ENCODE results near the gene SP2. TPM values are rescaled to one million over a fixed set of nuclear protein-coding genes. Genes with fewer than 3 reads are reported as not detected.
A peak's percentile ranks its signal among the peaks of the same experiment; 100 is the strongest.

The SP2 gene
- total RNA-seq, 2 experiments from 2014 or later: 28.1 to 28.2 TPM

DNA sequence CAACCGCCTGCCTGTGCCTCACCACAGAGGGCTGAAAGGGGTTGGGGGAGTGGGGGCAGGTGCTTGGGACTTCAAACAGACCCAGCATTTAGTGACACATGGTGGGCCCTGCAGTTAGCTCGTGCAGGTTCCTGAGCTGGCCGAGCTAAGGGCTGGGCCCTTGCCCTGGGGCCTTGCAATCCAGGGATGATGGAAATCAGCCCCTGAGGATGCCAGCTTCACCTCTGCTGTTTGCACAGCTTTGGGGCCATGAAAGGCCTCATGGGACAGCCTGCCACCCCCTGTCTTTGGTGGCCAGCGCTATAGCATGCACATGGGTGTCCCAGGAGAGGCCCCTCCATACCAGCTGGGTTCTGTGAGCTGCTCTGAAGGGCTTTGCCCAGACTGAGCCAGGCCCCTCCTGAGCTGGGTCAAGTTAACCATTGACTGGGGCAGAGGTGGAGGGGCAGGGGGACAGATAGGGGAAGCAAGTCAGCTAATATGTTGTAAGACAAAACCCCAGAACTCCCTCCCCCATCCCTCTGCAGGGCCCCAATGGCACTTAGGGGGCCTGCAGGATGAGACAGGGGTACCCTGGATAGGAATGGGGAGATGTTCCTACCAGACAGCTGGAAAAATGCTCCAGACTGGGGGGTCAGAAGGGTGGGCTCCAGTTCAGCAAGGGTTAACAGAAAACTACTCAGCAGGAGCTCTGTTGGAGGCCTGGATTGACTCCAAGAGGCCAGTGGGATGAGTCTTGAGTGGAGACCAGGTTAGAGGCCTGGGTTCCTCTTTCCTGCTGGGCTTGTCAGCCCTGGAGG is 61.0 kb downstream of the SP2 start:
- H3K4me1 Mint-ChIP-seq: no peaks in the 10 kb centered on the region
- no peaks in the 10 kb centered on the region for H3K36me3 Mint-ChIP-seq
- DNase-seq (no peak), ATAC-seq (ENCODE audit: low read depth) (no peak)
- POLR2A ChIA-PET: interaction anchor here (0.5 to 0.8 kb wide), 2 partner anchors 14 to 157 kb away, joined by 4 read pairs; partner anchors contain the start of gene CDK5RAP3
- H3K27me3 Mint-ChIP-seq: no peaks in the 10 kb centered on the region
- no peak overlapping the region for H3K27ac Mint-ChIP-seq
- no peak overlapping the region for H3K4me3 Mint-ChIP-seq
- H3K9me3 Mint-ChIP-seq: no peaks in the 10 kb centered on the region

- no peaks in the 10 kb centered on the region for H3K4me1 Mint-ChIP-seq
- no peaks in the 10 kb centered on the region for H3K27me3 Mint-ChIP-seq
- no peak within 1 kb of the TSS for H3K4me3 Mint-ChIP-seq
- ATAC-seq (ENCODE audit: low read depth) (no peak), DNase-seq (no peak)
- no peaks in the 10 kb centered on the region for H3K9me3 Mint-ChIP-seq
- POLR2A ChIA-PET: interaction anchor here (0.5 to 0.8 kb wide), 2 partner anchors 14 to 156 kb away, joined by 4 read pairs; partner anchors contain the start of gene CDK5RAP3
- H3K27ac Mint-ChIP-seq: peak within 1 kb of the TSS; percentile 24
- no peaks in the 10 kb centered on the region for H3K36me3 Mint-ChIP-seq
These were observed 61.8 kb downstream of the SP2 start, which contains the start of gene PRR15L for GRCh38 chr17:47957591-47958490. Gene PRR15L (minus strand): TSS chr17:47957883. CDS start chr17:47953234, 4,649 bp downstream.

GRCh38 chr17:47959825-47960655 is 64.0 kb downstream of the SP2 start:
- no peak for ATAC-seq (ENCODE audit: low read depth)
- POLR2A ChIA-PET: interaction anchor here (0.5 to 2.1 kb wide), 3 partner anchors 10 to 143 kb away, joined by 4 to 12 read pairs (median 6); partner anchors contain the start of gene CDK5RAP3
- Mint-ChIP-seq H3K4me1 (no peaks in the 10 kb centered on the region), H3K4me3 (no peak overlapping the region), H3K9me3 (no peaks in the 10 kb centered on the region), H3K36me3 (peaks cover 2% of the 10 kb centered on the region), H3K27ac (no peak overlapping the region), H3K27me3 (peaks cover 3% of the 10 kb centered on the region)
- no peak for DNase-seq

- H3K27me3 Mint-ChIP-seq: peaks cover 3% of the 10 kb centered on the region
- no peak overlapping the region for H3K27ac Mint-ChIP-seq
- H3K4me3 Mint-ChIP-seq: no peak overlapping the region
- ATAC-seq (ENCODE audit: low read depth) (no peak), DNase-seq (no peak)
- H3K4me1 Mint-ChIP-seq: peaks cover 1% of the 10 kb centered on the region
- POLR2A ChIA-PET: interaction anchor here (1.2 to 1.6 kb wide), 2 partner anchors 10 to 11 kb away, joined by 4 to 7 read pairs; partner anchors contain the start of gene CDK5RAP3
- H3K9me3 Mint-ChIP-seq: no peaks in the 10 kb centered on the region
- peaks cover 2% of the 10 kb centered on the region for H3K36me3 Mint-ChIP-seq
These were observed 65.4 kb downstream of the SP2 start for GRCh38 chr17:47961406-47961805.

DNA sequence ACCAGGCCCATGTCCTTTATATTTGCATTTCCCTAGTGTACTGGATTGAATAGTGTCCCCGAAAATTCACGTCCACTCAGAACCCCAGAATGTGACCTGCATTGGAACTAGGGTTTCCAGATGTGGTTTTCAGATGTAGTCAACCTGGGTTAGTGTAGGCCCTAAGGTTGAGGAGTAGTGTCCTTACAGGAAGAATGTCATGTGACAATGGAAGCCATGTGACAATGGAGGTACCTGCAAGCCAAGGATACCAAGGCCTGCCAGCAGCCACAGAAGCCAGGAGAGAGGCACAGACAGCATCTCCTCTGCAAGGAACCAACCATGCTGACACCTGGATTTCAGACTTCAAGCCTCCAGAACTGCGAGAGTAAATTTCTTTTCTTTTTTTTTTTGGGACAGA is 66.9 kb downstream of the SP2 start:
- ATAC-seq (ENCODE audit: low read depth) (no peak), DNase-seq (no peak)
- Mint-ChIP-seq H3K4me3 (no peak overlapping the region), H3K36me3 (peaks cover 2% of the 10 kb centered on the region), H3K9me3 (no peaks in the 10 kb centered on the region), H3K27ac (no peak overlapping the region), H3K27me3 (peaks cover 3% of the 10 kb centered on the region), H3K4me1 (peaks cover 1% of the 10 kb centered on the region)
- POLR2A ChIA-PET: no interaction called here

DNA sequence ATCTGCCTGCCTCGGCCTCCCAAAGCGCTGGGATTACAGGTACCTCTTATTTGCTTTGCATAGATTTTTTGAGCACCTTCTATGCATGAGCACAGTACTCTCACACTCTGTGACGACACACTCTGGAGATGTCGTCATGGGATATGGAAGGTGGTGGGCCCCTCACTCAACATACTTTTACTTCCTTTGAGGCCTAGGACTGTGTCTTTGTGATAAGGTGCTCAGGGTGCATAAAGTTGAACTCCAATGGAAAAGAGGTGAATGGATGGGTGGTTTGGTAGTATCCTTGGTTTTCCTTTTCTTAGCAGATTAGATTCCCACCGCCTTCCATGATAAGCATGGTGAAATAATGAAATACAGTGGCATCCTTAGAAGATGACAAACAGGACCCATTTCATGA is 68.8 kb downstream of the SP2 start:
- no peak overlapping the region for H3K27ac Mint-ChIP-seq
- H3K27me3 Mint-ChIP-seq: peaks cover 3% of the 10 kb centered on the region
- H3K4me3 Mint-ChIP-seq: no peak overlapping the region
- peaks cover 2% of the 10 kb centered on the region for H3K36me3 Mint-ChIP-seq
- ATAC-seq (ENCODE audit: low read depth) (no peak), DNase-seq (no peak)
- no peaks in the 10 kb centered on the region for H3K9me3 Mint-ChIP-seq
- POLR2A ChIA-PET: interaction anchor here (0.6 kb wide), 1 partner anchor 704 kb away, joined by 3 read pairs; no protein-coding TSS in a partner anchor
- H3K4me1 Mint-ChIP-seq: peaks cover 4% of the 10 kb centered on the region

DNA sequence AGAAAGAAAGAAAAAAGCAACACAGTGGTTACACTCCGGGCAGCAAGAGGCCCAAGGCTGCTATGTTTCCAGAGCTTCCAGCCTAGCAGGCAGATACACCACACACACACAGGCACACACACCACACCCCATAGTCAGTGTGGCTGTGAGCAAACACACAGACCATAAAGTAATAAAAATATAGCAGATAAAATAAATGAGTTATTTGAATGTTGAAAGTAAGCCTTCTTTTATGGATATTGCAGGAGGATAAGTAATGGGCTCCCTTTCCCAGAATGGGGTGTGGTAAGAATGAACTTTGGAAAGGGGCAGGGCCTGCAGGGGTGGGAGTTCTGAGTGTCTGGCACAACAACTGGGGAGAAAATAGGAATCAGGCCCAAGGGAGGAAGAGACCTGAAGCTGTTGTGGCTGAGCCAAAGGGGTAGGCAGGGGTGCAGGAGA is 70.1 kb downstream of the SP2 start:
- H3K36me3 Mint-ChIP-seq: peaks cover 2% of the 10 kb centered on the region
- no peak overlapping the region for H3K27ac Mint-ChIP-seq
- POLR2A ChIA-PET: interaction anchor here (0.7 kb wide), 1 partner anchor 32 kb away, joined by 5 read pairs; no protein-coding TSS in a partner anchor
- peaks cover 11% of the 10 kb centered on the region for H3K4me1 Mint-ChIP-seq
- H3K27me3 Mint-ChIP-seq: peaks cover 3% of the 10 kb centered on the region
- no peak overlapping the region for H3K4me3 Mint-ChIP-seq
- H3K9me3 Mint-ChIP-seq: no peaks in the 10 kb centered on the region
- ATAC-seq (ENCODE audit: low read depth): no peak
- no peak for DNase-seq

GRCh38 chr17:47967607-47968252 is 71.7 kb downstream of the SP2 start:
- H3K27me3 Mint-ChIP-seq: peaks cover 3% of the 10 kb centered on the region

GRCh38 chr17:47968836-47969235 is 72.8 kb downstream of the SP2 start:
- Mint-ChIP-seq H3K27ac (no peak overlapping the region), H3K9me3 (no peaks in the 10 kb centered on the region), H3K4me3 (no peak overlapping the region), H3K27me3 (peaks cover 3% of the 10 kb centered on the region), H3K4me1 (peaks cover 26% of the 10 kb centered on the region), H3K36me3 (peaks cover 2% of the 10 kb centered on the region)
- DNase-seq (no peak), ATAC-seq (ENCODE audit: low read depth) (no peak)
- POLR2A ChIA-PET: interaction anchor here (2.2 to 3.9 kb wide), 2 partner anchors 9 to 73 kb away, joined by 12 to 32 read pairs; partner anchors contain the start of gene SP2

More at GRCh38 chr17:47967607-47968252, 71.7 kb downstream of the SP2 start:
- Mint-ChIP-seq H3K27ac (no peak overlapping the region), H3K9me3 (no peaks in the 10 kb centered on the region), H3K4me3 (no peak overlapping the region), H3K36me3 (peaks cover 2% of the 10 kb centered on the region), H3K4me1 (peaks cover 20% of the 10 kb centered on the region)
- POLR2A ChIA-PET: interaction anchor here (0.5 kb wide), 1 partner anchor 669 kb away, joined by 3 read pairs; no protein-coding TSS in a partner anchor
- ATAC-seq (ENCODE audit: low read depth) (no peak), DNase-seq (no peak)

GRCh38 chr17:47969930-47970724 is 74.1 kb downstream of the SP2 start:
- Mint-ChIP-seq H3K27me3 (no peaks in the 10 kb centered on the region), H3K27ac (peak overlapping the region; percentile 64), H3K4me3 (peak overlapping the region; percentile 97), H3K4me1 (peaks cover 26% of the 10 kb centered on the region), H3K36me3 (peaks cover 3% of the 10 kb centered on the region), H3K9me3 (no peaks in the 10 kb centered on the region)
- ATAC-seq (ENCODE audit: low read depth) (no peak), DNase-seq (no peak)
- POLR2A ChIA-PET: interaction anchor here (0.6 to 4.2 kb wide), 18 partner anchors 8 to 1719 kb away, joined by 3 to 49 read pairs (median 6); partner anchors contain the start of genes NFE2L1, PNPO, SCRN2 and SP2

- peaks cover 28% of the 10 kb centered on the region for H3K4me1 Mint-ChIP-seq
- H3K27me3 Mint-ChIP-seq: no peaks in the 10 kb centered on the region
- H3K27ac Mint-ChIP-seq: peak within 1 kb of the TSS; percentile 64
- POLR2A ChIA-PET: interaction anchor here (0.6 to 4.2 kb wide), 21 partner anchors 9 to 1719 kb away, joined by 3 to 49 read pairs (median 5); partner anchors contain the start of genes NFE2L1, PNPO, PRR15L and SCRN2
- peaks cover 8% of the 10 kb centered on the region for H3K36me3 Mint-ChIP-seq
- ATAC-seq (ENCODE audit: low read depth): peak; percentile 98
- no peaks in the 10 kb centered on the region for H3K9me3 Mint-ChIP-seq
- H3K4me3 Mint-ChIP-seq: peak within 1 kb of the TSS; percentile 97
- peak; percentile 100 for DNase-seq
These were observed 74.9 kb downstream of the SP2 start, which contains the start of gene CDK5RAP3 for GRCh38 chr17:47970725-47971499. Gene CDK5RAP3 (plus strand): TSS chr17:47971113. CDS start chr17:47971147, 34 bp downstream.
